HepG2 (cell line): Measurements from ENCODE around the gene HS3ST3A1. TPM values are rescaled to one million over a fixed set of nuclear protein-coding genes. Genes with fewer than 3 reads are reported as not detected.

Source experiments
- ATAC-seq: fragments of 200-7000 bp; cut with Tn5 transposase; 3 replicates; pipeline ENCODE4 v1.9.1; 2020; ENCODE audit warnings: mild to moderate bottlenecking, moderate library complexity
- BruUV-seq: library from RNA; stranded (reverse); fragments of 400-500 nt; replicated peaks from 2 replicates; lab custom pipeline; 2021; lab: Mats Ljungman, UMichigan
- CTCF ChIA-PET: fragments of 300-600 bp; formaldehyde crosslinking; extraction: SDS; loops from one replicate; lab custom pipeline; 2021; ENCODE audit warnings: low total read pairs, inconsistent platforms, low intra/inter-chr PET ratio; lab: Yijun Ruan, JAX
- POLR2A ChIA-PET: fragments of 350-600 bp; sonication (Branson Sonifier 250); formaldehyde crosslinking; loops from one replicate; lab custom pipeline; 2020; ENCODE audit warnings: antibody characterized with exemption, inconsistent platforms; lab: Yijun Ruan, JAX
- DNase-seq: peaks from one replicate; pipeline ENCODE4 v3.0.0-alpha.2; 2015; ENCODE audit warnings: low spot score
- FAIRE-seq: peaks from 3 replicates; lab custom pipeline; 2011; peaks lifted over from hg19 to GRCh38; lab: Jason Lieb, UNC
- H2AFZ ChIP-seq: one replicate; pipeline ENCODE4 v1.6.1; 2011; ENCODE audit warnings: low read length, inconsistent platforms
- H3K27ac ChIP-seq: fragments of 300-600 bp; 3 replicates; pipeline ENCODE4 v1.8.0; 2011; ENCODE audit warnings: mixed run types, mild to moderate bottlenecking, mixed read lengths, low read length, inconsistent platforms; ENCODE audit not compliant: insufficient read depth; ENCODE audit errors: extremely low read length
- H3K27me3 ChIP-seq, 2 experiments: fragments of 200-600 bp in 1 of 2; 2 replicates in 1 of 2; 3 replicates in 1 of 2; pipeline versions ENCODE4 v1.6.0 to v1.8.0; 2011; ENCODE audit warnings: low read length in 2 of 2, mild to moderate bottlenecking in 2 of 2, moderate library complexity in 2 of 2, inconsistent platforms in 1 of 2; ENCODE audit not compliant: insufficient read depth in 2 of 2, control insufficient read depth in 1 of 2
- H3K36me3 ChIP-seq, 2 experiments: fragments of 200-600 bp in 1 of 2; replicated peaks in 1 of 2; 2 replicates in 1 of 2; 3 replicates in 1 of 2; pipeline versions ENCODE4 v1.5.1 to v1.8.0; 2011; ENCODE audit warnings: low read length in 2 of 2, inconsistent platforms in 1 of 2; ENCODE audit not compliant: insufficient read depth in 2 of 2, control insufficient read depth in 1 of 2
- H3K4me1 ChIP-seq: 2 replicates; pipeline ENCODE4 v1.5.1; 2012; ENCODE audit warnings: low read length, inconsistent platforms; ENCODE audit not compliant: insufficient read depth
- H3K4me2 ChIP-seq: 2 replicates; pipeline ENCODE4 v1.6.0; 2011; ENCODE audit warnings: low read depth, low read length, inconsistent platforms
- H3K4me3 ChIP-seq, 3 experiments: fragments of 200-600 bp in 1 of 3; sonication (generic), shearing (Covaris generic) in 1 of 3; replicated peaks in 1 of 3; 2 replicates each; pipeline ENCODE4 v1.5.1; 2011 to 2016; ENCODE audit warnings: low read length in 3 of 3, inconsistent platforms in 2 of 3, low read depth in 2 of 3, mild to moderate bottlenecking in 2 of 3, control low read depth in 1 of 3, mixed read lengths in 1 of 3; ENCODE audit not compliant: insufficient read depth in 1 of 3
- H3K79me2 ChIP-seq: one replicate; pipeline ENCODE4 v1.6.1; 2011; ENCODE audit warnings: low read length, inconsistent platforms; ENCODE audit not compliant: insufficient read depth
- H3K9ac ChIP-seq: 2 replicates; pipeline ENCODE4 v1.6.0; 2011; ENCODE audit warnings: mild to moderate bottlenecking, low read depth, low read length, inconsistent platforms; ENCODE audit not compliant: insufficient read depth
- H3K9me3 ChIP-seq: 2 replicates; pipeline ENCODE4 v1.5.1; 2012; ENCODE audit warnings: mild to moderate bottlenecking, low read length
- H4K20me1 ChIP-seq: 2 replicates; pipeline ENCODE4 v1.6.0; 2011; ENCODE audit warnings: inconsistent platforms, mild to moderate bottlenecking, low read length, moderate library complexity; ENCODE audit not compliant: insufficient read depth
- CC2D1A ChIP-seq: sonication (generic); formaldehyde crosslinking; IDR thresholded peaks from 2 replicates; pipeline ENCODE4 v1.8.1; 2023; ENCODE audit warnings: mild to moderate bottlenecking, missing genetic modification reagents
- FOSL2 ChIP-seq: sonication (generic); formaldehyde crosslinking; IDR thresholded peaks from 2 replicates; pipeline ENCODE4 v1.4.0; 2020; ENCODE audit warnings: missing genetic modification reagents
- FOXA3 ChIP-seq: IDR thresholded peaks from 2 replicates; pipeline ENCODE4 v1.6.1; 2016; ENCODE audit warnings: missing genetic modification reagents, missing compliant biosample characterization
- HOXA9 ChIP-seq: sonication (generic); formaldehyde crosslinking; IDR thresholded peaks from 2 replicates; pipeline ENCODE4 v1.8.1; 2022; ENCODE audit warnings: missing genetic modification reagents, mild to moderate bottlenecking, moderate library complexity, borderline replicate concordance
- SOX6 ChIP-seq, 2 experiments: fragments of 450-650 bp in 1 of 2; sonication (generic) in 1 of 2; formaldehyde crosslinking in 1 of 2; IDR thresholded peaks; 2 replicates each; pipeline versions ENCODE4 v1.4.0 to v1.6.1; 2017 to 2020; ENCODE audit warnings: antibody characterized with exemption in 1 of 2, mild to moderate bottlenecking in 1 of 2, missing genetic modification reagents in 1 of 2
- ZNF570 ChIP-seq: sonication (generic); formaldehyde crosslinking; IDR thresholded peaks from 2 replicates; pipeline ENCODE4 v1.4.0; 2020; ENCODE audit warnings: mild to moderate bottlenecking, missing genetic modification reagents, borderline replicate concordance
- WGBS: methylation state at CpG from one replicate; pipeline ENCODE4 v1.1.6; 2017; ENCODE audit warnings: low lambda C conversion rate; 5-methylcytosine and 5-hydroxymethylcytosine counted together
- in situ Hi-C: cut with HindIII; loops from 2 replicates; pipeline ENCODE4 v1.10.0; 2017; ENCODE audit warnings: low pct_unique_long_range_greater_than_20kb; ENCODE audit not compliant: extremely low pct_ligation_motif_present
- intact Hi-C: fragments of 100-400 bp; cut with micrococcal nuclease; formaldehyde crosslinking; loops from one replicate; pipeline ENCODE4 v1.10.0; 2022; ENCODE audit not compliant: unreplicated experiment
- polyA plus RNA-seq, 8 experiments: library from polyadenylated mRNA; depleted of rRNA in 3 of 8; stranded (reverse) in 7 of 8; unstranded in 1 of 8; fragments of >200 nt; fragmentation: Illumina TruSeq in 4 of 8; extraction: Trizol in 4 of 8; gene quantifications; 2 replicates each; pipeline versions ENCODE4 v1.2.1 to v1.2.3, GENCODE V29; 2011 to 2016; ENCODE audit warnings: low read depth in 4 of 8, missing spikeins in 1 of 8, mixed read lengths in 1 of 8; ENCODE audit not compliant: insufficient read depth in 1 of 8
- total RNA-seq, 5 experiments: library from RNA; depleted of rRNA; stranded (reverse); fragments of >200 nt; fragmentation: Illumina TruSeq; extraction: Trizol; gene quantifications; 2 replicates each; pipeline ENCODE4 v1.2.3, GENCODE V29; 2016; ENCODE audit warnings: low read depth in 1 of 5
- TF ChIP-seq, protein P1 (sequence below): sonication (generic); formaldehyde crosslinking; IDR thresholded peaks from 2 replicates; pipeline ENCODE4 v1.4.0; 2020; ENCODE audit warnings: missing genetic modification reagents, mild to moderate bottlenecking, borderline replicate concordance
- TF ChIP-seq, protein P2 (sequence below): IDR thresholded peaks from 2 replicates; pipeline ENCODE4 v1.6.1; 2016; ENCODE audit warnings: control low read depth
- TF ChIP-seq, protein P3 (sequence below): sonication (generic); formaldehyde crosslinking; IDR thresholded peaks from 2 replicates; pipeline ENCODE4 v1.5.0; 2020; ENCODE audit warnings: mild to moderate bottlenecking, missing genetic modification reagents
- TF ChIP-seq, protein P4 (sequence below): sonication (generic); formaldehyde crosslinking; IDR thresholded peaks from 2 replicates; pipeline ENCODE4 v1.5.1; 2020; ENCODE audit warnings: mild to moderate bottlenecking, missing genetic modification reagents, borderline replicate concordance

Gene HS3ST3A1
- total and polyA plus RNA-seq, 2 of the 13 experiments (the other 11 are each of a cell fraction or from before 2014, with no cell fraction given), result 1.3 to 3.5 TPM

DNA sequence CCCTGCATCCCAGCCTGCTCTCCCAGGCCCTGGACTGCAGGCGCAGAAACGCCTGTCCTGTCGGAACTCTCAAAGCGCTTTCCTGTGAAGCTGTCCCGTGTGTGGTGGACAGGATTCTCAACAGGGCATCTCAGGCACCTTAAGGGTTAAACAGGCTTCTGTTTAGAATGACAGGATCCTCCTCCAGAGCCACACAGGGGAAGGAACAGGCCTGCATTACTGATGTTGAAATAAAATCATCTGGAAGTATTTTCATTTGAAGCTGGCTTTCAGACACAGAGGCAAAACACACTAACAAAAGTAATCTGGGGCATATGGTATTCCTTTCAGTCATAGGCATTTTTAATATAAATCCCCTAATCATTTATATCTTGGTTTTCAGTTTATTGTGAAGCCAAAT, 7.4 kb downstream of the HS3ST3A1 start (continued):
- no peak for TF ChIP-seq HOXA9
- TF ChIP-seq, protein P1, sequence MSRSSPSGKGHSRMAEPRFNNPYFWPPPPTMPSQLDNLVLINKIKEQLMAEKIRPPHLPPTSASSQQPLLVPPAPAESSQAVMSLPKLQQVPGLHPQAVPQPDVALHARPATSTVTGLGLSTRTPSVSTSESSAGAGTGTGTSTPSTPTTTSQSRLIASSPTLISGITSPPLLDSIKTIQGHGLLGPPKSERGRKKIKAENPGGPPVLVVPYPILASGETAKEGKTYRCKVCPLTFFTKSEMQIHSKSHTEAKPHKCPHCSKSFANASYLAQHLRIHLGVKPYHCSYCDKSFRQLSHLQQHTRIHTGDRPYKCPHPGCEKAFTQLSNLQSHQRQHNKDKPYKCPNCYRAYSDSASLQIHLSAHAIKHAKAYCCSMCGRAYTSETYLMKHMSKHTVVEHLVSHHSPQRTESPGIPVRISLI, result no peak

DNA sequence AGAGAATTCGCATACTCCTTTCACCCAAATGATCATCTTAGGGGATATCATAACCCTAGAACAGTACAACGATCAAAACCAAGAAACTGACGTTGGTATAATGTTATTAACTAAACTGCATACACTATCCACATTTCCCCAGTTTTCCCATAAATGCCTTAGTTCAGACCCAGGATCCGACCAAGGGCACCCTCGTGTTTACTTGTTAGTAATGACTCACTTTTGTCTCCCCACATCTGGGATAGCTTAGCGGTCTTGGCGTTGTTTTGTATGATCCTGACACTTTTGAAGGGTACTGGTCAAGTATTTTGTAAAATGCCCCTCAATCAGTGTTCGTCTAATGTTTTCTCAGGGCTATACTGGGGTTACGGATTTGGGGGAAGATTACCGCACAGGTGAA, 8.0 kb downstream of the HS3ST3A1 start:
- CTCF ChIA-PET, result interaction anchor here (2.5 kb wide), 1 partner anchor 255 kb away, joined by 14 read pairs; no protein-coding TSS in a partner anchor
- Histone ChIP-seq H3K79me2 (no peaks in the 10 kb centered on the region), H3K27me3 (peaks cover 2 to 15% of the 10 kb centered on the region in 2 experiments; a peak in 3 of 5 replicates), H3K36me3 (no peaks in the 10 kb centered on the region), H3K4me2 (no peak overlapping the region), H3K4me1 (peaks cover 38% of the 10 kb centered on the region), H3K9me3 (no peaks in the 10 kb centered on the region), H3K4me3 (no peak overlapping the region), H3K27ac (no peak overlapping the region), H2AFZ (no peak overlapping the region), H3K9ac (no peak overlapping the region), H4K20me1 (no peaks in the 10 kb centered on the region)
- DNase-seq (peak; percentile 7), ATAC-seq (peak; percentile 66), FAIRE-seq (no peak)
- POLR2A ChIA-PET, result no interaction called here
- no TSS peak for BruUV-seq
- intact Hi-C loops (loop anchor here (2.0 to 10.0 kb wide), 6 partner anchors 179 to 1333 kb away; no protein-coding TSS in a partner anchor), in situ Hi-C loops (loop anchor here (5.0 to 10.0 kb wide), 3 partner anchors 259 to 1331 kb away; no protein-coding TSS in a partner anchor)
- WGBS, result 29% methylated on average over 10 of the region's 10 CpGs
- no peak for TF ChIP-seq CC2D1A (CRISPR knock-in tag)
- TF ChIP-seq ZNF570, result no peak
- TF ChIP-seq, protein P2, sequence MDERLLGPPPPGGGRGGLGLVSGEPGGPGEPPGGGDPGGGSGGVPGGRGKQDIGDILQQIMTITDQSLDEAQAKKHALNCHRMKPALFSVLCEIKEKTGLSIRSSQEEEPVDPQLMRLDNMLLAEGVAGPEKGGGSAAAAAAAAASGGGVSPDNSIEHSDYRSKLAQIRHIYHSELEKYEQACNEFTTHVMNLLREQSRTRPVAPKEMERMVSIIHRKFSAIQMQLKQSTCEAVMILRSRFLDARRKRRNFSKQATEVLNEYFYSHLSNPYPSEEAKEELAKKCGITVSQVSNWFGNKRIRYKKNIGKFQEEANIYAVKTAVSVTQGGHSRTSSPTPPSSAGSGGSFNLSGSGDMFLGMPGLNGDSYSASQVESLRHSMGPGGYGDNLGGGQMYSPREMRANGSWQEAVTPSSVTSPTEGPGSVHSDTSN (CRISPR knock-in tag), result no peak
- TF ChIP-seq, protein P3, sequence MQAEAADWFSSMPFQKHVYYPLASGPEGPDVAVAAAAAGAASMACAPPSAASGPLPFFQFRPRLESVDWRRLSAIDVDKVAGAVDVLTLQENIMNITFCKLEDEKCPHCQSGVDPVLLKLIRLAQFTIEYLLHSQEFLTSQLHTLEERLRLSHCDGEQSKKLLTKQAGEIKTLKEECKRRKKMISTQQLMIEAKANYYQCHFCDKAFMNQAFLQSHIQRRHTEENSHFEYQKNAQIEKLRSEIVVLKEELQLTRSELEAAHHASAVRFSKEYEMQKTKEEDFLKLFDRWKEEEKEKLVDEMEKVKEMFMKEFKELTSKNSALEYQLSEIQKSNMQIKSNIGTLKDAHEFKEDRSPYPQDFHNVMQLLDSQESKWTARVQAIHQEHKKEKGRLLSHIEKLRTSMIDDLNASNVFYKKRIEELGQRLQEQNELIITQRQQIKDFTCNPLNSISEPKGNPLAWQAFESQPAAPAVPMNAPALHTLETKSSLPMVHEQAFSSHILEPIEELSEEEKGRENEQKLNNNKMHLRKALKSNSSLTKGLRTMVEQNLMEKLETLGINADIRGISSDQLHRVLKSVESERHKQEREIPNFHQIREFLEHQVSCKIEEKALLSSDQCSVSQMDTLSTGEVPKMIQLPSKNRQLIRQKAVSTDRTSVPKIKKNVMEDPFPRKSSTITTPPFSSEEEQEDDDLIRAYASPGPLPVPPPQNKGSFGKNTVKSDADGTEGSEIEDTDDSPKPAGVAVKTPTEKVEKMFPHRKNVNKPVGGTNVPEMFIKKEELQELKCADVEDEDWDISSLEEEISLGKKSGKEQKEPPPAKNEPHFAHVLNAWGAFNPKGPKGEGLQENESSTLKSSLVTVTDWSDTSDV (CRISPR knock-in tag), result no peak
- TF ChIP-seq SOX6 (IDR thresholded peaks at IDR 0.05), result no peak
- TF ChIP-seq SOX6 (CRISPR knock-in tag; IDR thresholded peaks at IDR 0.05), result 0 out of 2 replicates have a peak, but pooled peaks have one; percentile 11
- TF ChIP-seq FOSL2 (CRISPR knock-in tag), result peak; percentile 86
- TF ChIP-seq, protein P4, sequence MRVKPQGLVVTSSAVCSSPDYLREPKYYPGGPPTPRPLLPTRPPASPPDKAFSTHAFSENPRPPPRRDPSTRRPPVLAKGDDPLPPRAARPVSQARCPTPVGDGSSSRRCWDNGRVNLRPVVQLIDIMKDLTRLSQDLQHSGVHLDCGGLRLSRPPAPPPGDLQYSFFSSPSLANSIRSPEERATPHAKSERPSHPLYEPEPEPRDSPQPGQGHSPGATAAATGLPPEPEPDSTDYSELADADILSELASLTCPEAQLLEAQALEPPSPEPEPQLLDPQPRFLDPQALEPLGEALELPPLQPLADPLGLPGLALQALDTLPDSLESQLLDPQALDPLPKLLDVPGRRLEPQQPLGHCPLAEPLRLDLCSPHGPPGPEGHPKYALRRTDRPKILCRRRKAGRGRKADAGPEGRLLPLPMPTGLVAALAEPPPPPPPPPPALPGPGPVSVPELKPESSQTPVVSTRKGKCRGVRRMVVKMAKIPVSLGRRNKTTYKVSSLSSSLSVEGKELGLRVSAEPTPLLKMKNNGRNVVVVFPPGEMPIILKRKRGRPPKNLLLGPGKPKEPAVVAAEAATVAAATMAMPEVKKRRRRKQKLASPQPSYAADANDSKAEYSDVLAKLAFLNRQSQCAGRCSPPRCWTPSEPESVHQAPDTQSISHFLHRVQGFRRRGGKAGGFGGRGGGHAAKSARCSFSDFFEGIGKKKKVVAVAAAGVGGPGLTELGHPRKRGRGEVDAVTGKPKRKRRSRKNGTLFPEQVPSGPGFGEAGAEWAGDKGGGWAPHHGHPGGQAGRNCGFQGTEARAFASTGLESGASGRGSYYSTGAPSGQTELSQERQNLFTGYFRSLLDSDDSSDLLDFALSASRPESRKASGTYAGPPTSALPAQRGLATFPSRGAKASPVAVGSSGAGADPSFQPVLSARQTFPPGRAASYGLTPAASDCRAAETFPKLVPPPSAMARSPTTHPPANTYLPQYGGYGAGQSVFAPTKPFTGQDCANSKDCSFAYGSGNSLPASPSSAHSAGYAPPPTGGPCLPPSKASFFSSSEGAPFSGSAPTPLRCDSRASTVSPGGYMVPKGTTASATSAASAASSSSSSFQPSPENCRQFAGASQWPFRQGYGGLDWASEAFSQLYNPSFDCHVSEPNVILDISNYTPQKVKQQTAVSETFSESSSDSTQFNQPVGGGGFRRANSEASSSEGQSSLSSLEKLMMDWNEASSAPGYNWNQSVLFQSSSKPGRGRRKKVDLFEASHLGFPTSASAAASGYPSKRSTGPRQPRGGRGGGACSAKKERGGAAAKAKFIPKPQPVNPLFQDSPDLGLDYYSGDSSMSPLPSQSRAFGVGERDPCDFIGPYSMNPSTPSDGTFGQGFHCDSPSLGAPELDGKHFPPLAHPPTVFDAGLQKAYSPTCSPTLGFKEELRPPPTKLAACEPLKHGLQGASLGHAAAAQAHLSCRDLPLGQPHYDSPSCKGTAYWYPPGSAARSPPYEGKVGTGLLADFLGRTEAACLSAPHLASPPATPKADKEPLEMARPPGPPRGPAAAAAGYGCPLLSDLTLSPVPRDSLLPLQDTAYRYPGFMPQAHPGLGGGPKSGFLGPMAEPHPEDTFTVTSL (CRISPR knock-in tag), result peak; percentile 56; the same call in 1 of the 2 replicates
- TF ChIP-seq FOXA3 (CRISPR knock-in tag), result 0 out of 2 replicates have a peak, but pooled peaks have one; percentile 8
